Hepatocyte (in vitro differentiated cells): ENCODE measurements around the gene SCTR.

ENCODE experiments used
- EZH2phosphoT487 ChIP-seq: fragments of 200-600 bp; sonication (generic); IDR thresholded peaks from one replicate; pipeline ENCODE4 v1.6.1; 2018; ENCODE audit warnings: antibody characterized with exemption, mild to moderate bottlenecking, low read depth, moderate library complexity; ENCODE audit not compliant: unreplicated experiment, severe bottlenecking
- TF ChIP-seq, protein P1 (sequence below): fragments of 200-600 bp; sonication (generic); IDR thresholded peaks from 2 replicates; pipeline ENCODE4 v1.5.1; 2016; ENCODE audit warnings: antibody characterized with exemption, mild to moderate bottlenecking; ENCODE audit not compliant: poor library complexity

DNA sequence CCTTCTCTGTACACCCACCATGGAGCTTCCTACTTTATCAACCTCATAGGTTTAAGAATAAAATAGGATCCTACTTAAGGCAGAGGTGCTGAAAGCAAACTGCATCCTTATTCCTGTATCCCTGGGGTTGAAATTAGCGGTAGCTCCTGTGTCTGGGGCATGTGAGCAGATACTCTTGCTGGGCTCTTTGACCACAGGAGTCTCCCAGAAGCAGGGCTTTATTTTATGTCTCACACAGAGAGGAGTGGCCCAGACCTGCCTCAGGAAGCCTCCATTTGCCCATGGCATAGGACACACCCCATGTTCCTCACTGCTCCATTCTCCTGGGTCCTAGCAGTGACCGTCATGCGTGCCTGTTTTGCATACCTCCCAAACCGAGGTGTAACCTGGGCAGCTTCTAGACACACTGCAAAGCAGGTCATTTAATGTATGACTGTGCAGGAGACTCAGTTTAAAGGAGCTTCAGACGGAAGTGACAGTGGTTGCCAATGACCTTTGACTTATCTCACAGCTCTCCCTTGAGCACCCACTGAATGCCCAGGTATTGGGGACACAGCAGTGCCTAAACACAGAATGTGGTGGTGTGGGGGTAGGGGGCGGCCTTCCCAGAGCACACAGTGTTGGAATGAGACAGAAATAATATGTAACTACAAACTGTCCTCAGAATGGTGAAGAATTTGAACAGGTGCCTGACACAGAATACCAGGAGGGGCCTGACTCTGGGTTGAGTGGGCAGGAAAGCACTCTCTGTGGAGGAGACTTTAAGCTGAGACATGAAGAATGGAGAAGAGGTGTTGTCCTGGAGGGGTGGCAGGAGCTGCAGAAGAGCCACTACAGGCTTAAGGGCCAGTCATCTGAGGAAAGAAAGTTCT is 89.0 kb downstream of the SCTR start:
- TF ChIP-seq, protein P1, sequence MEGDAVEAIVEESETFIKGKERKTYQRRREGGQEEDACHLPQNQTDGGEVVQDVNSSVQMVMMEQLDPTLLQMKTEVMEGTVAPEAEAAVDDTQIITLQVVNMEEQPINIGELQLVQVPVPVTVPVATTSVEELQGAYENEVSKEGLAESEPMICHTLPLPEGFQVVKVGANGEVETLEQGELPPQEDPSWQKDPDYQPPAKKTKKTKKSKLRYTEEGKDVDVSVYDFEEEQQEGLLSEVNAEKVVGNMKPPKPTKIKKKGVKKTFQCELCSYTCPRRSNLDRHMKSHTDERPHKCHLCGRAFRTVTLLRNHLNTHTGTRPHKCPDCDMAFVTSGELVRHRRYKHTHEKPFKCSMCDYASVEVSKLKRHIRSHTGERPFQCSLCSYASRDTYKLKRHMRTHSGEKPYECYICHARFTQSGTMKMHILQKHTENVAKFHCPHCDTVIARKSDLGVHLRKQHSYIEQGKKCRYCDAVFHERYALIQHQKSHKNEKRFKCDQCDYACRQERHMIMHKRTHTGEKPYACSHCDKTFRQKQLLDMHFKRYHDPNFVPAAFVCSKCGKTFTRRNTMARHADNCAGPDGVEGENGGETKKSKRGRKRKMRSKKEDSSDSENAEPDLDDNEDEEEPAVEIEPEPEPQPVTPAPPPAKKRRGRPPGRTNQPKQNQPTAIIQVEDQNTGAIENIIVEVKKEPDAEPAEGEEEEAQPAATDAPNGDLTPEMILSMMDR: no peak
- TF ChIP-seq EZH2phosphoT487: no peak
